ENCODE results near the gene ACTRT2.

Gene ACTRT2

GRCh38 chr1:3001471-3002348, 19.6 kb upstream of the ACTRT2 start:
- in situ Hi-C loops (cut with HindIII; ENCODE audit: low sequenced_read_pairs) = no loop called here

GRCh38 chr1:3002349-3003038, 18.8 kb upstream of the ACTRT2 start:
- in situ Hi-C loops (cut with HindIII; ENCODE audit: low sequenced_read_pairs) = no loop called here

- in situ Hi-C loops (cut with HindIII; ENCODE audit: low sequenced_read_pairs) = no loop called here
These were observed 18.0 kb upstream of the ACTRT2 start for GRCh38 chr1:3003039-3003940.

- in situ Hi-C loops (cut with HindIII; ENCODE audit: low sequenced_read_pairs) = no loop called here
These were observed 17.4 kb upstream of the ACTRT2 start for GRCh38 chr1:3003941-3004270.

- in situ Hi-C loops (cut with HindIII; ENCODE audit: low sequenced_read_pairs) = no loop called here
These were observed 16.7 kb upstream of the ACTRT2 start for GRCh38 chr1:3004285-3005205.

- in situ Hi-C loops (cut with HindIII; ENCODE audit: low sequenced_read_pairs) = no loop called here
These were observed 15.5 kb upstream of the ACTRT2 start for GRCh38 chr1:3005771-3006170.

GRCh38 chr1:3007298-3008147, 13.7 kb upstream of the ACTRT2 start:
- in situ Hi-C loops (cut with HindIII; ENCODE audit: low sequenced_read_pairs) = no loop called here

GRCh38 chr1:3009021-3009420, 12.2 kb upstream of the ACTRT2 start:
- in situ Hi-C loops (cut with HindIII; ENCODE audit: low sequenced_read_pairs) = no loop called here

- in situ Hi-C loops (cut with HindIII; ENCODE audit: low sequenced_read_pairs) = no loop called here
These were observed 11.7 kb upstream of the ACTRT2 start for GRCh38 chr1:3009556-3009955.

GRCh38 chr1:3011127-3011526, 10.1 kb upstream of the ACTRT2 start:
- in situ Hi-C loops (cut with HindIII; ENCODE audit: low sequenced_read_pairs) = no loop called here

- in situ Hi-C loops (cut with HindIII; ENCODE audit: low sequenced_read_pairs) = no loop called here
These were observed 9.4 kb upstream of the ACTRT2 start for GRCh38 chr1:3011631-3012455.

- in situ Hi-C loops (cut with HindIII; ENCODE audit: low sequenced_read_pairs) = no loop called here
These were observed 8.6 kb upstream of the ACTRT2 start for GRCh38 chr1:3012456-3013291.

GRCh38 chr1:3013371-3014049, 7.8 kb upstream of the ACTRT2 start:
- in situ Hi-C loops (cut with HindIII; ENCODE audit: low sequenced_read_pairs) = no loop called here

- in situ Hi-C loops (cut with HindIII; ENCODE audit: low sequenced_read_pairs) = no loop called here
These were observed 7.2 kb upstream of the ACTRT2 start for GRCh38 chr1:3014050-3014440.

GRCh38 chr1:3014443-3015268, 6.6 kb upstream of the ACTRT2 start:
- in situ Hi-C loops (cut with HindIII; ENCODE audit: low sequenced_read_pairs) = no loop called here

- in situ Hi-C loops (cut with HindIII; ENCODE audit: low sequenced_read_pairs) = no loop called here
These were observed 6.0 kb upstream of the ACTRT2 start for GRCh38 chr1:3015269-3015635.

All from endothelial cell of hepatic sinusoid (primary cell).